IPS-18a (cell line): ENCODE data around the gene SEZ6L.

ENCODE experiments used
- H3K27ac ChIP-seq: one replicate; pipeline ENCODE4 v1.5.1; 2013; ENCODE audit warnings: low read length
- H3K27me3 ChIP-seq: one replicate; pipeline ENCODE4 v1.6.1; 2013; ENCODE audit warnings: mild to moderate bottlenecking, low read length; ENCODE audit not compliant: control insufficient read depth, insufficient read depth
- H3K36me3 ChIP-seq: one replicate; pipeline ENCODE4 v1.6.1; 2013; ENCODE audit warnings: low read depth, low read length; ENCODE audit not compliant: control insufficient read depth
- H3K4me1 ChIP-seq: one replicate; pipeline ENCODE4 v1.6.1; 2013; ENCODE audit warnings: low read depth, low read length; ENCODE audit not compliant: control insufficient read depth
- H3K4me3 ChIP-seq: one replicate; pipeline ENCODE4 v1.5.1; 2013; ENCODE audit warnings: low read length
- H3K9ac ChIP-seq: one replicate; pipeline ENCODE4 v1.6.1; 2013; ENCODE audit warnings: mild to moderate bottlenecking, low read length, moderate library complexity
- H3K9me3 ChIP-seq: one replicate; pipeline ENCODE4 v1.6.1; 2013; ENCODE audit warnings: low read depth, low read length; ENCODE audit not compliant: control insufficient read depth

The SEZ6L gene

GRCh38 chr22:26188341-26188740, 19.1 kb downstream of the SEZ6L start:
- no peaks in the 10 kb centered on the region for H3K36me3 ChIP-seq
- H3K9ac ChIP-seq = no peak overlapping the region
- H3K27ac ChIP-seq = no peak overlapping the region
- no peaks in the 10 kb centered on the region for H3K9me3 ChIP-seq
- H3K4me3 ChIP-seq = no peak overlapping the region
- H3K27me3 ChIP-seq = no peaks in the 10 kb centered on the region
- H3K4me1 ChIP-seq = no peaks in the 10 kb centered on the region

- no peaks in the 10 kb centered on the region for H3K36me3 ChIP-seq
- H3K9ac ChIP-seq = no peak overlapping the region
- no peak overlapping the region for H3K27ac ChIP-seq
- H3K4me1 ChIP-seq = no peaks in the 10 kb centered on the region
- H3K4me3 ChIP-seq = no peak overlapping the region
- H3K9me3 ChIP-seq = no peaks in the 10 kb centered on the region
- H3K27me3 ChIP-seq = no peaks in the 10 kb centered on the region
Observed at GRCh38 chr22:26194313-26194712, 25.1 kb downstream of the SEZ6L start.

- H3K9me3 ChIP-seq = no peaks in the 10 kb centered on the region
- no peak overlapping the region for H3K27ac ChIP-seq
- no peaks in the 10 kb centered on the region for H3K27me3 ChIP-seq
- H3K4me3 ChIP-seq = no peak overlapping the region
- no peaks in the 10 kb centered on the region for H3K36me3 ChIP-seq
- H3K9ac ChIP-seq = no peak overlapping the region
- H3K4me1 ChIP-seq = no peaks in the 10 kb centered on the region
Observed at GRCh38 chr22:26194877-26195276, 25.6 kb downstream of the SEZ6L start.

DNA sequence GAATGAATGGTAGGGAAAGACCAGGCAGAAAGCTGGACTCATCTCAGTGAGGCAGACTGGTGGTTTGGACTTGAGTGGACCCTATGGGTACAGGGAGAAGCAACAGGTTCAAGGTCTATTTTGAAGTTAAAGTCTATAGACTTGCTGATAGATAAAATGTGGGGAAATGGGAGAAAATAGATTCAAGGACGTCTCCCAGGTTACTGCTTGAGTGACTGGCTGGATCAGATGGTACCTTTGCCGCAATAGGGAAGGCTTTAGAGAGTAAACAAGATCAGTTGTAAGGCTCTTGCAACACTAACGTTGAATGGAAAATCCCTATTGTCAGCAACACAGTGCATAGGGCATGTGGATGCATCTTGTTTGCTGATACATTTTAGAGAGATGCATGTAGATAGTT, 27.4 kb downstream of the SEZ6L start:
- H3K4me1 ChIP-seq = no peaks in the 10 kb centered on the region
- no peaks in the 10 kb centered on the region for H3K36me3 ChIP-seq
- no peaks in the 10 kb centered on the region for H3K9me3 ChIP-seq
- H3K27ac ChIP-seq = no peak overlapping the region
- H3K9ac ChIP-seq = no peak overlapping the region
- no peak overlapping the region for H3K4me3 ChIP-seq
- no peaks in the 10 kb centered on the region for H3K27me3 ChIP-seq

DNA sequence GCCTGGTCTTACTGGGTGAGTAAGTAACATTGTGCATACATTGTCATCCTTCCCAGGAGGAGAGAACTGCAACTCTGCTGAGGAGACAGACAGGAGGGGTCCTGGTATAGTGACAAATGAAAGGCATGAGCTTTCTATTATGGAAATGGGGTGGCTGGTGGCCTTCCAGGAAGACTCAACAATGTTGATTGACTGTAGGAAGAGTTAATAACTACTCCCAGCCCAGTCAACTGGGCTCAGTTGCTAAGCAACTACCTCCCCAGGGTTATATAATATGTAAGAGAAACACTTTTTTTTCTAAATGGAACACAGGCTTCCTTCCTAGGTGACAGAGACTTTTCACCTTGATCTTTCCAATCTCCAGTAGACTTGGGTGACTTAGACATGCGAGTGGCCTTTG, 28.2 kb downstream of the SEZ6L start:
- Histone ChIP-seq H3K27me3 (no peaks in the 10 kb centered on the region), H3K27ac (no peak overlapping the region), H3K4me1 (no peaks in the 10 kb centered on the region), H3K9me3 (no peaks in the 10 kb centered on the region), H3K4me3 (no peak overlapping the region), H3K9ac (no peak overlapping the region), H3K36me3 (no peaks in the 10 kb centered on the region)

- no peak overlapping the region for H3K4me3 ChIP-seq
- H3K9me3 ChIP-seq = no peaks in the 10 kb centered on the region
- no peaks in the 10 kb centered on the region for H3K36me3 ChIP-seq
- H3K27me3 ChIP-seq = no peaks in the 10 kb centered on the region
- no peak overlapping the region for H3K9ac ChIP-seq
- H3K4me1 ChIP-seq = no peaks in the 10 kb centered on the region
- no peak overlapping the region for H3K27ac ChIP-seq
Observed at GRCh38 chr22:26199665-26200064, 30.4 kb downstream of the SEZ6L start.

GRCh38 chr22:26202280-26202924, 33.1 kb downstream of the SEZ6L start:
- H3K4me1 ChIP-seq = no peaks in the 10 kb centered on the region
- H3K9me3 ChIP-seq = no peaks in the 10 kb centered on the region
- no peak overlapping the region for H3K9ac ChIP-seq
- H3K27me3 ChIP-seq = no peaks in the 10 kb centered on the region
- no peak overlapping the region for H3K4me3 ChIP-seq
- H3K27ac ChIP-seq = no peak overlapping the region
- no peaks in the 10 kb centered on the region for H3K36me3 ChIP-seq

- H3K4me3 ChIP-seq = no peak overlapping the region
- no peak overlapping the region for H3K9ac ChIP-seq
Observed at GRCh38 chr22:26205494-26205893, 36.2 kb downstream of the SEZ6L start.

GRCh38 chr22:26210334-26210733, 41.1 kb downstream of the SEZ6L start:
- Histone ChIP-seq H3K27ac (no peak overlapping the region), H3K9me3 (no peaks in the 10 kb centered on the region)

More at GRCh38 chr22:26205494-26205893, 36.2 kb downstream of the SEZ6L start:
- Histone ChIP-seq H3K36me3 (no peaks in the 10 kb centered on the region), H3K9me3 (no peaks in the 10 kb centered on the region), H3K4me1 (no peaks in the 10 kb centered on the region), H3K27me3 (no peaks in the 10 kb centered on the region), H3K27ac (no peak overlapping the region)

DNA sequence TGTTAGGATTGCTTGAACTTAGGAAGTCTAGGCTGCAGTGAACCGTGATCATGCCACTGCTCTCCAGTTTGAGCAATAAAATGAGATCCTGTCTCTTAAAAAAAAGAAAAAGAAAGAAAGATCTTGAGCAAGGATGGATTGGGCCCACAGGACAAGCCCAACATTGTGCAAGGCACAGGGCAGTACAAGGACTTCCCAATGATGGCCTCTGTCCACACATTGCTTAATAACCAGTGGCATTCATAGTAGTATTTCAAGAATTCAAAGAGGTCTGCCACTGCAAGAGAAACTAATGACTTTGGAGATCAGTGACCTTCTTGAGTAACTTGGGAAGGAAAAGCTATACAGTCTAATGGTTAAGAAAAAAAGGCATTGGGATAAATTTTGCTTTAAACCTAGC, 44.6 kb downstream of the SEZ6L start:
- Histone ChIP-seq H3K9me3 (no peaks in the 10 kb centered on the region), H3K9ac (no peak overlapping the region), H3K4me1 (no peaks in the 10 kb centered on the region), H3K4me3 (no peak overlapping the region), H3K36me3 (no peaks in the 10 kb centered on the region), H3K27me3 (no peaks in the 10 kb centered on the region), H3K27ac (no peak overlapping the region)

More at GRCh38 chr22:26210334-26210733, 41.1 kb downstream of the SEZ6L start:
- Histone ChIP-seq H3K4me1 (no peaks in the 10 kb centered on the region), H3K36me3 (no peaks in the 10 kb centered on the region), H3K9ac (no peak overlapping the region), H3K4me3 (no peak overlapping the region), H3K27me3 (no peaks in the 10 kb centered on the region)

DNA sequence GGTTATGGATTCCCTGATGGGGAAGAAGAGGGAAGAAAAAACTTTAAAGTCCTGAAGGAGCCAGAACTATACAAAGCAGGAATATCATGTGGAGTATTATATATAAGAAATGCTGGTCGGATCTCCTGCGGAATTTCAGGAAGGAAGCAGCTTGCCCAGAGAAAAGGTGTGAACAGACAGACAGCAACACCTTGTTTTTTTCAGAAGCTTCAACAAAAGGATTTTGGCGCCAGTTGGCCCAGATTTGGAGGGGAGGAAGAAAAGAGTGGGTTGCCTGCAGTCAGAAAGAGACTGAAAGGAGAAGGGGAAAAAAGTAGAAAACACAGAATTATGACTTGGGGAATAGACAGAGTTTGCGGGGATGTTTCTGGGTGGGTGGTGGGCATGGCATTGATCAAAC, 45.2 kb downstream of the SEZ6L start:
- Histone ChIP-seq H3K4me1 (no peaks in the 10 kb centered on the region), H3K9me3 (no peaks in the 10 kb centered on the region), H3K36me3 (no peaks in the 10 kb centered on the region), H3K9ac (no peak overlapping the region), H3K4me3 (no peak overlapping the region), H3K27ac (no peak overlapping the region), H3K27me3 (no peaks in the 10 kb centered on the region)

GRCh38 chr22:26215736-26216135, 46.5 kb downstream of the SEZ6L start:
- H3K9ac ChIP-seq = no peak overlapping the region
- H3K36me3 ChIP-seq = no peaks in the 10 kb centered on the region
- H3K9me3 ChIP-seq = no peaks in the 10 kb centered on the region
- no peaks in the 10 kb centered on the region for H3K27me3 ChIP-seq
- no peak overlapping the region for H3K27ac ChIP-seq
- H3K4me3 ChIP-seq = no peak overlapping the region
- H3K4me1 ChIP-seq = no peaks in the 10 kb centered on the region
